HEK293 (cell line): ENCODE data around the gene GBA2.

ENCODE experiments used
- CTCF ChIA-PET: fragments of 350-600 bp; formaldehyde crosslinking; extraction: SDS; loops from one replicate; lab custom pipeline; 2021; ENCODE audit warnings: antibody characterized with exemption; lab: Yijun Ruan, JAX
- POLR2A ChIA-PET: fragments of 300-600 bp; formaldehyde crosslinking; extraction: SDS; loops from one replicate; lab custom pipeline; 2020; ENCODE audit warnings: antibody characterized with exemption, inconsistent platforms; lab: Yijun Ruan, JAX
- H3K27ac ChIP-seq: fragments of 200-500 bp; sonication (Bioruptor generic); 2 replicates; pipeline ENCODE4 v1.5.1; 2014; ENCODE audit warnings: low read depth, low read length, control low read depth, inconsistent platforms; ENCODE audit errors: extremely low read depth
- H3K36me3 ChIP-seq, 2 experiments: fragments of 200-500 bp in 1 of 2; sonication (Bioruptor generic) in 1 of 2; 1 replicate in 1 of 2; 2 replicates in 1 of 2; pipeline ENCODE4 v1.5.1; 2014 to 2017; ENCODE audit warnings: inconsistent platforms in 2 of 2, low read length in 2 of 2; ENCODE audit not compliant: control insufficient read depth in 2 of 2, insufficient read depth in 1 of 2
- H3K4me1 ChIP-seq: fragments of 200-500 bp; sonication (Bioruptor generic); 2 replicates; pipeline ENCODE4 v1.5.1; 2014; ENCODE audit warnings: mild to moderate bottlenecking, low read length, inconsistent platforms; ENCODE audit not compliant: control insufficient read depth, insufficient read depth
- H3K4me3 ChIP-seq: 2 replicates; pipeline ENCODE4 v1.5.1; 2011; ENCODE audit warnings: low read depth, mild to moderate bottlenecking, control low read depth, low read length, moderate library complexity
- H3K9me3 ChIP-seq: fragments of 200-500 bp; sonication (Bioruptor generic); 2 replicates; pipeline ENCODE4 v1.5.1; 2014; ENCODE audit warnings: low read depth, low read length, inconsistent platforms; ENCODE audit not compliant: control insufficient read depth, insufficient read depth
- GFI1B ChIP-seq: fragments of 450-650 bp; formaldehyde crosslinking; IDR thresholded peaks from 2 replicates; pipeline ENCODE4 v1.5.1; 2016; ENCODE audit warnings: missing biosample characterization, missing genetic modification characterization
- HOXA7 ChIP-seq: sonication (generic); formaldehyde crosslinking; IDR thresholded peaks from 2 replicates; pipeline ENCODE4 v1.8.1; 2022; ENCODE audit warnings: missing genetic modification reagents, borderline replicate concordance
- PRDM1 ChIP-seq: fragments of 450-650 bp; formaldehyde crosslinking; IDR thresholded peaks from 2 replicates; pipeline ENCODE4; 2016; ENCODE audit warnings: missing biosample characterization, missing genetic modification characterization
- ZBTB7A ChIP-seq: fragments of 450-650 bp; formaldehyde crosslinking; IDR thresholded peaks from 2 replicates; pipeline ENCODE4 v1.5.1; 2016; ENCODE audit warnings: low read depth, missing biosample characterization, missing genetic modification characterization
- ZBTB8A ChIP-seq: fragments of 450-650 bp; formaldehyde crosslinking; IDR thresholded peaks from 2 replicates; pipeline ENCODE4 v1.5.1; 2016; ENCODE audit warnings: missing biosample characterization, missing genetic modification characterization
- ZFP37 ChIP-seq: fragments of 450-650 bp; formaldehyde crosslinking; IDR thresholded peaks from 2 replicates; pipeline ENCODE4 v1.5.1; 2016; ENCODE audit warnings: missing biosample characterization, missing genetic modification characterization
- ZNF140 ChIP-seq: fragments of 450-650 bp; formaldehyde crosslinking; IDR thresholded peaks from 2 replicates; pipeline ENCODE4 v1.5.1; 2016; ENCODE audit warnings: missing biosample characterization, missing genetic modification characterization
- ZNF19 ChIP-seq: fragments of 450-650 bp; formaldehyde crosslinking; IDR thresholded peaks from 2 replicates; pipeline ENCODE4; 2016; ENCODE audit warnings: missing biosample characterization, missing genetic modification characterization, low read depth
- ZNF341 ChIP-seq: fragments of 450-650 bp; formaldehyde crosslinking; IDR thresholded peaks from 2 replicates; pipeline ENCODE4; 2016; ENCODE audit warnings: low read depth, missing biosample characterization, missing genetic modification characterization
- ZNF366 ChIP-seq: fragments of 450-650 bp; formaldehyde crosslinking; conservative IDR thresholded peaks from 2 replicates; pipeline ENCODE4 v1.5.1; 2016; ENCODE audit warnings: missing biosample characterization, missing genetic modification characterization
- ZNF514 ChIP-seq: fragments of 450-650 bp; formaldehyde crosslinking; IDR thresholded peaks from 2 replicates; pipeline ENCODE4 v1.5.1; 2016; ENCODE audit warnings: missing biosample characterization, missing genetic modification characterization
- ZNF544 ChIP-seq: fragments of 450-650 bp; formaldehyde crosslinking; IDR thresholded peaks from 2 replicates; pipeline ENCODE4 v1.5.0; 2017; ENCODE audit warnings: missing biosample characterization, missing genetic modification characterization
- ZNF654 ChIP-seq: fragments of 450-650 bp; formaldehyde crosslinking; IDR thresholded peaks from 2 replicates; pipeline ENCODE4 v1.5.1; 2016; ENCODE audit warnings: low read depth, missing biosample characterization, missing genetic modification characterization
- ZNF768 ChIP-seq: fragments of 450-650 bp; formaldehyde crosslinking; IDR thresholded peaks from 2 replicates; pipeline ENCODE4 v1.5.1; 2018; ENCODE audit warnings: missing biosample characterization, mild to moderate bottlenecking, missing genetic modification characterization
- ZNF791 ChIP-seq: fragments of 450-650 bp; formaldehyde crosslinking; IDR thresholded peaks from 2 replicates; pipeline ENCODE4 v1.5.1; 2016; ENCODE audit warnings: missing biosample characterization, missing genetic modification characterization
- TF ChIP-seq, protein P1 (sequence below): fragments of 450-650 bp; IDR thresholded peaks from 2 replicates; pipeline ENCODE4 v1.5.1; 2018; ENCODE audit warnings: missing biosample characterization, missing genetic modification characterization
- TF ChIP-seq, protein P2 (sequence below): fragments of 450-650 bp; formaldehyde crosslinking; IDR thresholded peaks from 2 replicates; pipeline ENCODE4 v1.5.1; 2016; ENCODE audit warnings: missing biosample characterization, missing genetic modification characterization
- TF ChIP-seq, protein P3 (sequence below): fragments of 450-650 bp; formaldehyde crosslinking; IDR thresholded peaks from 2 replicates; pipeline ENCODE4 v1.5.1; 2016; ENCODE audit warnings: missing biosample characterization, missing genetic modification characterization

GBA2 gene

DNA sequence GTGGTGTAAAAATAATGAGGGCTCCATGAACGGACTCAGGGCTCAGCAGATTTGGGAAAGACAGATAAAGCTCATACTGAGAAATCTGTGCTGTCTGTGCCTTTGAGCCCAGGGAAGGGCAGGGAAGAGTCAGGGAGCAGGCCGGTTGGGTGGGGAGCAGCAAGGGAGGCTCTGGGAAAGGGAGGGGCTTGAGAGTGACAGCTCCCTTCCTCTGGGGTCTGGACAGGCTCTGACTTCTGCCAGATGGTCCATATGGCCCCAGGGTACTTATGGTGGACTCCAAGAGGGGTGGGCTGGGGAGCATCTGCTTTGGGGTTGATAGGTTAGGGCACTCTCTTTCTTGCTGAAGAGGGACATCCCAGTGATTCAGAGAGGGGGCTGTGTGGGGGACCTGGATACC lies 44.4 kb upstream of the GBA2 start:
- Histone ChIP-seq H3K27ac (no peak overlapping the region), H3K4me1 (no peaks in the 10 kb centered on the region), H3K9me3 (no peaks in the 10 kb centered on the region), H3K4me3 (no peak overlapping the region), H3K36me3 (peaks cover 0 to 8% of the 10 kb centered on the region in 2 experiments; a peak in 1 of 3 replicates)
- ChIA-PET CTCF (interaction anchor here (0.7 to 2.4 kb wide), 5 partner anchors 33 to 332 kb away, joined by 3 to 14 read pairs (median 4); no protein-coding TSS in a partner anchor), POLR2A (no interaction called here)
- TF ChIP-seq ZNF514 (no peak), ZBTB7A (tag by site-specific recombination) (no peak), PRDM1 (no peak)
- TF ChIP-seq, protein P1, sequence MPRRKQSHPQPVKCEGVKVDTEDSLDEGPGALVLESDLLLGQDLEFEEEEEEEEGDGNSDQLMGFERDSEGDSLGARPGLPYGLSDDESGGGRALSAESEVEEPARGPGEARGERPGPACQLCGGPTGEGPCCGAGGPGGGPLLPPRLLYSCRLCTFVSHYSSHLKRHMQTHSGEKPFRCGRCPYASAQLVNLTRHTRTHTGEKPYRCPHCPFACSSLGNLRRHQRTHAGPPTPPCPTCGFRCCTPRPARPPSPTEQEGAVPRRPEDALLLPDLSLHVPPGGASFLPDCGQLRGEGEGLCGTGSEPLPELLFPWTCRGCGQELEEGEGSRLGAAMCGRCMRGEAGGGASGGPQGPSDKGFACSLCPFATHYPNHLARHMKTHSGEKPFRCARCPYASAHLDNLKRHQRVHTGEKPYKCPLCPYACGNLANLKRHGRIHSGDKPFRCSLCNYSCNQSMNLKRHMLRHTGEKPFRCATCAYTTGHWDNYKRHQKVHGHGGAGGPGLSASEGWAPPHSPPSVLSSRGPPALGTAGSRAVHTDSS: no peak

DNA sequence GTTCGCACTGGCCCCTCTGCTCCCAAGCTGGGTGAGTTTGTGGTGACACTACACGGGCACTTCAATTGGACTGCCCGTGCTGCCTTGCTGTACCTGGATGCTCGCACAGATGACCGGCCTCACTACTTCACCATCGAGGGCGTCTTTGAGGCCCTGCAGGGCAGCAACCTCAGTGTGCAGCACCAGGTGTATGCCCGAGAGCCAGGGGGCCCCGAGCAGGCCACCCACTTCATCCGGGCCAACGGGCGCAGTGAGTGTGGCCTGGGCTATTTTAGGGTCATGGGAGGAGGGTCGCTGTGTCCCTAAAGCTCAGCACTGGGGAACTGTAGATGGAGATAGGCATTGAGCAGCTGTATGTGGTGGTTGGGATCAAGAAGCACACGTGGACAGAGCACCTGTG lies 43.8 kb upstream of the GBA2 start:
- H3K36me3 ChIP-seq: peaks cover 0 to 8% of the 10 kb centered on the region in 2 experiments; a peak in 2 of 3 replicates
- H3K4me3 ChIP-seq: no peak overlapping the region
- CTCF ChIA-PET: interaction anchor here (0.7 to 2.4 kb wide), 6 partner anchors 33 to 332 kb away, joined by 3 to 14 read pairs (median 4); no protein-coding TSS in a partner anchor
- H3K9me3 ChIP-seq: no peaks in the 10 kb centered on the region
- POLR2A ChIA-PET: no interaction called here
- H3K4me1 ChIP-seq: no peaks in the 10 kb centered on the region
- H3K27ac ChIP-seq: no peak overlapping the region
- TF ChIP-seq HOXA7 (CRISPR knock-in tag): no peak
- TF ChIP-seq ZNF366: no peak
- no peak for TF ChIP-seq ZNF140 (tag by site-specific recombination)
- TF ChIP-seq, protein P2, sequence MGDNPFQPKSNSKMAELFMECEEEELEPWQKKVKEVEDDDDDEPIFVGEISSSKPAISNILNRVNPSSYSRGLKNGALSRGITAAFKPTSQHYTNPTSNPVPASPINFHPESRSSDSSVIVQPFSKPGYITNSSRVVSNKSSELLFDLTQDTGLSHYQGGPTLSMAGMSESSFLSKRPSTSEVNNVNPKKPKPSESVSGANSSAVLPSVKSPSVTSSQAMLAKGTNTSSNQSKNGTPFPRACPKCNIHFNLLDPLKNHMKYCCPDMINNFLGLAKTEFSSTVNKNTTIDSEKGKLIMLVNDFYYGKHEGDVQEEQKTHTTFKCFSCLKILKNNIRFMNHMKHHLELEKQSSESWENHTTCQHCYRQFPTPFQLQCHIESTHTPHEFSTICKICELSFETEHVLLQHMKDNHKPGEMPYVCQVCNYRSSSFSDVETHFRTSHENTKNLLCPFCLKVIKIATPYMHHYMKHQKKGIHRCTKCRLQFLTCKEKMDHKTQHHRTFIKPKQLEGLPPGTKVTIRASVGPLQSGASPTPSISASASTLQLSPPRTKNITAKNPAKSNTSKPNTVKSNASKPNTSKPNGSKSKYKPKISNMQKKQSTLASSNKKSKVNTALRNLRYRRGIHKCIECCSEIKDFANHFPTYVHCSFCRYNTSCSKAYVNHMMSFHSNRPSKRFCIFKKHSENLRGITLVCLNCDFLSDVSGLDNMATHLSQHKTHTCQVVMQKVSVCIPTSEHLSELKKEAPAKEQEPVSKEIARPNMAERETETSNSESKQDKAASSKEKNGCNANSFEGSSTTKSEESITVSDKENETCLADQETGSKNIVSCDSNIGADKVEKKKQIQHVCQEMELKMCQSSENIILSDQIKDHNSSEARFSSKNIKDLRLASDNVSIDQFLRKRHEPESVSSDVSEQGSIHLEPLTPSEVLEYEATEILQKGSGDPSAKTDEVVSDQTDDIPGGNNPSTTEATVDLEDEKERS: no peak
- TF ChIP-seq ZNF791 (tag by site-specific recombination): no peak
- TF ChIP-seq ZNF768 (tag by site-specific recombination): no peak
- TF ChIP-seq ZNF544 (tag by site-specific recombination): no peak
- TF ChIP-seq ZFP37 (tag by site-specific recombination): no peak
- no peak for TF ChIP-seq ZBTB8A
- TF ChIP-seq GFI1B (tag by site-specific recombination): no peak
- TF ChIP-seq ZNF19 (tag by site-specific recombination): no peak
- TF ChIP-seq, protein P3, sequence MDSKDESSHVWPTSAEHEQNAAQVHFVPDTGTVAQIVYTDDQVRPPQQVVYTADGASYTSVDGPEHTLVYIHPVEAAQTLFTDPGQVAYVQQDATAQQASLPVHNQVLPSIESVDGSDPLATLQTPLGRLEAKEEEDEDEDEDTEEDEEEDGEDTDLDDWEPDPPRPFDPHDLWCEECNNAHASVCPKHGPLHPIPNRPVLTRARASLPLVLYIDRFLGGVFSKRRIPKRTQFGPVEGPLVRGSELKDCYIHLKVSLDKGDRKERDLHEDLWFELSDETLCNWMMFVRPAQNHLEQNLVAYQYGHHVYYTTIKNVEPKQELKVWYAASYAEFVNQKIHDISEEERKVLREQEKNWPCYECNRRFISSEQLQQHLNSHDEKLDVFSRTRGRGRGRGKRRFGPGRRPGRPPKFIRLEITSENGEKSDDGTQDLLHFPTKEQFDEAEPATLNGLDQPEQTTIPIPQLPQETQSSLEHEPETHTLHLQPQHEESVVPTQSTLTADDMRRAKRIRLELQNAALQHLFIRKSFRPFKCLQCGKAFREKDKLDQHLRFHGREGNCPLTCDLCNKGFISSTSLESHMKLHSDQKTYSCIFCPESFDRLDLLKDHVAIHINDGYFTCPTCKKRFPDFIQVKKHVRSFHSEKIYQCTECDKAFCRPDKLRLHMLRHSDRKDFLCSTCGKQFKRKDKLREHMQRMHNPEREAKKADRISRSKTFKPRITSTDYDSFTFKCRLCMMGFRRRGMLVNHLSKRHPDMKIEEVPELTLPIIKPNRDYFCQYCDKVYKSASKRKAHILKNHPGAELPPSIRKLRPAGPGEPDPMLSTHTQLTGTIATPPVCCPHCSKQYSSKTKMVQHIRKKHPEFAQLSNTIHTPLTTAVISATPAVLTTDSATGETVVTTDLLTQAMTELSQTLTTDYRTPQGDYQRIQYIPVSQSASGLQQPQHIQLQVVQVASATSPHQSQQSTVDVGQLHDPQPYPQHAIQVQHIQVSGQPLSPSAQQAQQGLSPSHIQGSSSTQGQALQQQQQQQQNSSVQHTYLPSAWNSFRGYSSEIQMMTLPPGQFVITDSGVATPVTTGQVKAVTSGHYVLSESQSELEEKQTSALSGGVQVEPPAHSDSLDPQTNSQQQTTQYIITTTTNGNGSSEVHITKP (tag by site-specific recombination): no peak
- no peak for TF ChIP-seq ZNF341 (tag by site-specific recombination)
- no peak for TF ChIP-seq ZNF654 (tag by site-specific recombination)
